GM23248 (cell line): ENCODE measurements around the gene ZNF836. TPM values are rescaled to one million over a fixed set of nuclear protein-coding genes. Genes with fewer than 3 reads are reported as not detected.

Experiments
- DNase-seq: peaks from one replicate; pipeline ENCODE4 v3.0.0-alpha.2; 2015
- H2AFZ ChIP-seq: fragments of 200-600 bp; sonication (generic); 2 replicates; pipeline ENCODE4 v1.6.1; 2016; ENCODE audit warnings: antibody characterized with exemption
- H3F3A ChIP-seq: fragments of 200-600 bp; sonication (generic); 2 replicates; pipeline ENCODE4 v1.6.1; 2016; ENCODE audit warnings: mild to moderate bottlenecking, antibody characterized with exemption, mixed run types; ENCODE audit not compliant: insufficient read depth
- H3K27ac ChIP-seq: fragments of 200-600 bp; sonication (generic); 2 replicates; pipeline ENCODE4 v1.5.1; 2016; ENCODE audit warnings: mild to moderate bottlenecking
- H3K27me3 ChIP-seq: fragments of 200-600 bp; sonication (generic); replicated peaks from 2 replicates; pipeline ENCODE4 v1.6.1; 2016; ENCODE audit warnings: mild to moderate bottlenecking; ENCODE audit not compliant: insufficient read depth
- H3K36me3 ChIP-seq: fragments of 200-600 bp; sonication (generic); 2 replicates; pipeline ENCODE4 v1.6.1; 2016; ENCODE audit warnings: low read depth, mild to moderate bottlenecking
- H3K4me1 ChIP-seq: fragments of 200-600 bp; sonication (generic); 2 replicates; pipeline ENCODE4 v1.6.1; 2016; ENCODE audit warnings: mild to moderate bottlenecking; ENCODE audit not compliant: insufficient read depth
- H3K4me2 ChIP-seq: fragments of 200-600 bp; sonication (generic); one replicate; pipeline ENCODE4 v1.6.1; 2016; ENCODE audit warnings: mild to moderate bottlenecking; ENCODE audit not compliant: unreplicated experiment
- H3K4me3 ChIP-seq: fragments of 200-600 bp; sonication (generic); 2 replicates; pipeline ENCODE4 v1.5.1; 2016; ENCODE audit warnings: mild to moderate bottlenecking
- H3K79me2 ChIP-seq: fragments of 200-600 bp; sonication (generic); 2 replicates; pipeline ENCODE4 v1.6.1; 2016; ENCODE audit warnings: mild to moderate bottlenecking; ENCODE audit not compliant: insufficient read depth
- H3K9ac ChIP-seq: fragments of 200-600 bp; sonication (generic); 2 replicates; pipeline ENCODE4 v1.6.1; 2016; ENCODE audit warnings: mild to moderate bottlenecking
- H3K9me2 ChIP-seq: fragments of 200-600 bp; sonication (generic); 2 replicates; pipeline ENCODE4 v1.6.1; 2016; ENCODE audit warnings: mixed run types, mild to moderate bottlenecking, moderate library complexity; ENCODE audit not compliant: insufficient read depth
- H3K9me3 ChIP-seq: fragments of 200-600 bp; sonication (generic); one replicate; pipeline ENCODE4 v1.6.1; 2017; ENCODE audit warnings: low read depth
- H4K20me1 ChIP-seq: fragments of 200-600 bp; sonication (generic); 2 replicates; pipeline ENCODE4 v1.6.0; 2016; ENCODE audit not compliant: insufficient read depth
- EZH2 ChIP-seq: fragments of 200-600 bp; sonication (generic); IDR thresholded peaks from 2 replicates; pipeline ENCODE4 v1.6.1; 2018; ENCODE audit warnings: antibody characterized with exemption, mild to moderate bottlenecking; ENCODE audit not compliant: insufficient read depth, poor library complexity, severe bottlenecking
- EZH2phosphoT487 ChIP-seq: fragments of 200-600 bp; sonication (generic); IDR thresholded peaks from 2 replicates; pipeline ENCODE4 v1.6.1; 2018; ENCODE audit warnings: antibody characterized with exemption, moderate library complexity, mild to moderate bottlenecking, low read depth; ENCODE audit not compliant: insufficient read depth
- whole genome bisulfite sequencing, 2 experiments: methylation state at CpG; one replicate each; pipeline ENCODE4 v1.1.6; 2015 to 2017; ENCODE audit warnings: low lambda C conversion rate in 2 of 2, low coverage in 1 of 2; ENCODE audit errors: missing lambda C conversion rate in 2 of 2; 5-methylcytosine and 5-hydroxymethylcytosine counted together
- in situ Hi-C: fragments of 300-500 bp; cut with MboI; formaldehyde crosslinking; loops from 2 replicates; pipeline ENCODE4 v1.15.0; 2020
- polyA plus RNA-seq: library from polyadenylated mRNA; unstranded; fragments of >200 nt; fragmentation: Nextera tagmentation; extraction: Ambion mirVana; gene quantifications from 2 replicates; pipeline ENCODE4 v1.2.1, GENCODE V29; 2016
- total RNA-seq: library from RNA; depleted of rRNA; stranded (reverse); fragments of >200 nt; shearing (Covaris generic); gene quantifications from 2 replicates; pipeline ENCODE4 v1.2.3, GENCODE V29; 2014; rRNA removed

The ZNF836 gene
- total RNA-seq (2.8 and 11.7 TPM in 2 replicates), polyA plus RNA-seq (3.3 and 3.8 TPM in 2 replicates)

GRCh38 chr19:52171321-52172169, at the start of gene ZNF836:
TSS of gene ZNF836 (minus strand) at chr19:52171621. CDS start at chr19:52168072, 3,549 bp downstream.
- no peaks in the 10 kb centered on the region for H3K9me3 ChIP-seq
- TF ChIP-seq EZH2 (no peak), EZH2phosphoT487 (no peak)
- peak within 1 kb of the TSS; percentile 99 for H3K4me2 ChIP-seq
- H3K4me3 ChIP-seq, result peak within 1 kb of the TSS; percentile 94
- in situ Hi-C loops, result no loop called here
- peak within 1 kb of the TSS; percentile 99 for H2AFZ ChIP-seq
- no peaks in the 10 kb centered on the region; the same call in 1 of the 2 replicates for H3F3A ChIP-seq
- no peak within 1 kb of the TSS for H3K27ac ChIP-seq
- no peaks in the 10 kb centered on the region for H3K9me2 ChIP-seq
- DNase-seq, result peak; percentile 89
- no peaks in the 10 kb centered on the region for H3K27me3 ChIP-seq
- no peaks in the 10 kb centered on the region for H4K20me1 ChIP-seq
- peaks cover 6% of the 10 kb centered on the region; the same call in 1 of the 2 replicates for H3K4me1 ChIP-seq
- WGBS, 2 experiments, result 4 to 6% methylated on average over 30 to 37 of the region's 37 CpGs
- peak within 1 kb of the TSS; percentile 84 for H3K9ac ChIP-seq
- H3K36me3 ChIP-seq, result peaks cover 5% of the 10 kb centered on the region; the same call in 1 of the 2 replicates
- H3K79me2 ChIP-seq, result peaks cover 7% of the 10 kb centered on the region; the same call in 1 of the 2 replicates

- 94 to 95% methylated on average over 6 of the region's 6 CpGs for WGBS, 2 experiments
- H2AFZ ChIP-seq, result no peak overlapping the region
- H3K4me3 ChIP-seq, result no peak overlapping the region
- DNase-seq, result no peak
- peaks cover 87% of the 10 kb centered on the region for H3K36me3 ChIP-seq
- H3K9me3 ChIP-seq, result no peaks in the 10 kb centered on the region
- peaks cover 7% of the 10 kb centered on the region for H3F3A ChIP-seq
- H3K27me3 ChIP-seq, result no peaks in the 10 kb centered on the region
- TF ChIP-seq EZH2phosphoT487 (no peak), EZH2 (no peak)
- H3K9ac ChIP-seq, result no peak overlapping the region
- H3K4me1 ChIP-seq, result no peaks in the 10 kb centered on the region
- 0 out of 2 replicates have a peak overlapping the region, but pooled peaks have one; percentile 9 for H3K27ac ChIP-seq
- in situ Hi-C loops, result no loop called here
- no peaks in the 10 kb centered on the region for H4K20me1 ChIP-seq
- H3K4me2 ChIP-seq, result no peak overlapping the region
- peaks cover 52% of the 10 kb centered on the region for H3K79me2 ChIP-seq
- no peaks in the 10 kb centered on the region for H3K9me2 ChIP-seq
These were observed 49.6 kb upstream of the ZNF836 start for GRCh38 chr19:52221031-52221430.

- no peak overlapping the region for H3K4me3 ChIP-seq
- no peaks in the 10 kb centered on the region for H3K27me3 ChIP-seq
- TF ChIP-seq EZH2phosphoT487 (no peak), EZH2 (no peak)
- no peaks in the 10 kb centered on the region for H3K9me2 ChIP-seq
- H2AFZ ChIP-seq, result no peak overlapping the region
- no peak overlapping the region for H3K9ac ChIP-seq
- H3K36me3 ChIP-seq, result peaks cover 90% of the 10 kb centered on the region
- 85 to 90% methylated on average over 7 to 8 of the region's 8 CpGs for WGBS, 2 experiments
- no peaks in the 10 kb centered on the region for H3K9me3 ChIP-seq
- in situ Hi-C loops, result no loop called here
- H3K4me2 ChIP-seq, result no peak overlapping the region
- no peaks in the 10 kb centered on the region for H4K20me1 ChIP-seq
- H3K4me1 ChIP-seq, result no peaks in the 10 kb centered on the region
- H3K27ac ChIP-seq, result no peak overlapping the region
- H3K79me2 ChIP-seq, result peaks cover 52% of the 10 kb centered on the region
- DNase-seq, result no peak
- H3F3A ChIP-seq, result peaks cover 7% of the 10 kb centered on the region
These were observed 48.2 kb upstream of the ZNF836 start for GRCh38 chr19:52219611-52220010.

- H3K9me3 ChIP-seq, result no peaks in the 10 kb centered on the region
- H3K79me2 ChIP-seq, result peaks cover 48% of the 10 kb centered on the region
- no peak overlapping the region for H3K9ac ChIP-seq
These were observed 46.2 kb upstream of the ZNF836 start for GRCh38 chr19:52217576-52217975.

More at GRCh38 chr19:52217576-52217975, 46.2 kb upstream of the ZNF836 start:
- Histone ChIP-seq H3K9me2 (no peaks in the 10 kb centered on the region), H3K4me2 (no peak overlapping the region), H3K4me3 (no peak overlapping the region), H3K27ac (no peak overlapping the region), H3K36me3 (peaks cover 93% of the 10 kb centered on the region), H2AFZ (no peak overlapping the region), H3F3A (peaks cover 7% of the 10 kb centered on the region), H4K20me1 (no peaks in the 10 kb centered on the region), H3K4me1 (no peaks in the 10 kb centered on the region), H3K27me3 (no peaks in the 10 kb centered on the region)
- WGBS, 2 experiments, result 65 to 69% methylated on average over 5 of the region's 5 CpGs
- TF ChIP-seq EZH2phosphoT487, result no peak
- no peak for TF ChIP-seq EZH2
- no peak for DNase-seq
- in situ Hi-C loops, result no loop called here
